GM06990 (cell line): ENCODE results near the gene ACTL8.

Experiments used
- DNase-seq: peaks from one replicate; pipeline ENCODE4 v3.0.0-alpha.2; 2011; ENCODE audit not compliant: insufficient read length; ENCODE audit errors: extremely low read depth
- H3K27me3 ChIP-seq: replicated peaks from 2 replicates; pipeline ENCODE4 v1.6.0; 2011; ENCODE audit warnings: low read length; ENCODE audit not compliant: control insufficient read depth, insufficient read depth
- H3K36me3 ChIP-seq: 2 replicates; pipeline ENCODE4 v1.5.1; 2011; ENCODE audit warnings: low read length; ENCODE audit not compliant: control insufficient read depth, insufficient read depth
- H3K4me3 ChIP-seq: replicated peaks from 2 replicates; pipeline ENCODE4 v1.5.1; 2011; ENCODE audit warnings: low read depth, mild to moderate bottlenecking, control low read depth, low read length
- TF ChIP-seq, protein P1 (sequence below): IDR thresholded peaks from 2 replicates; pipeline ENCODE4 v1.5.1; 2011; ENCODE audit warnings: low read length, control low read depth, mild to moderate bottlenecking, inconsistent platforms; ENCODE audit not compliant: insufficient read depth, poor library complexity, severe bottlenecking

ACTL8 gene

GRCh38 chr1:17874710-17875109 lies 119.6 kb downstream of the ACTL8 start:
- TF ChIP-seq, protein P1, sequence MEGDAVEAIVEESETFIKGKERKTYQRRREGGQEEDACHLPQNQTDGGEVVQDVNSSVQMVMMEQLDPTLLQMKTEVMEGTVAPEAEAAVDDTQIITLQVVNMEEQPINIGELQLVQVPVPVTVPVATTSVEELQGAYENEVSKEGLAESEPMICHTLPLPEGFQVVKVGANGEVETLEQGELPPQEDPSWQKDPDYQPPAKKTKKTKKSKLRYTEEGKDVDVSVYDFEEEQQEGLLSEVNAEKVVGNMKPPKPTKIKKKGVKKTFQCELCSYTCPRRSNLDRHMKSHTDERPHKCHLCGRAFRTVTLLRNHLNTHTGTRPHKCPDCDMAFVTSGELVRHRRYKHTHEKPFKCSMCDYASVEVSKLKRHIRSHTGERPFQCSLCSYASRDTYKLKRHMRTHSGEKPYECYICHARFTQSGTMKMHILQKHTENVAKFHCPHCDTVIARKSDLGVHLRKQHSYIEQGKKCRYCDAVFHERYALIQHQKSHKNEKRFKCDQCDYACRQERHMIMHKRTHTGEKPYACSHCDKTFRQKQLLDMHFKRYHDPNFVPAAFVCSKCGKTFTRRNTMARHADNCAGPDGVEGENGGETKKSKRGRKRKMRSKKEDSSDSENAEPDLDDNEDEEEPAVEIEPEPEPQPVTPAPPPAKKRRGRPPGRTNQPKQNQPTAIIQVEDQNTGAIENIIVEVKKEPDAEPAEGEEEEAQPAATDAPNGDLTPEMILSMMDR, result no peak
- H3K36me3 ChIP-seq, result no peaks in the 10 kb centered on the region
- peaks cover 1% of the 10 kb centered on the region; the same call in 1 of the 2 replicates for H3K27me3 ChIP-seq
- DNase-seq, result no peak
- H3K4me3 ChIP-seq, result no peak overlapping the region

GRCh38 chr1:17875171-17875881 lies 120.2 kb downstream of the ACTL8 start:
- Histone ChIP-seq H3K36me3 (no peaks in the 10 kb centered on the region), H3K27me3 (peaks cover 1% of the 10 kb centered on the region; the same call in 1 of the 2 replicates), H3K4me3 (no peak overlapping the region)
- TF ChIP-seq, protein P1, result no peak
- DNase-seq, result no peak

DNA sequence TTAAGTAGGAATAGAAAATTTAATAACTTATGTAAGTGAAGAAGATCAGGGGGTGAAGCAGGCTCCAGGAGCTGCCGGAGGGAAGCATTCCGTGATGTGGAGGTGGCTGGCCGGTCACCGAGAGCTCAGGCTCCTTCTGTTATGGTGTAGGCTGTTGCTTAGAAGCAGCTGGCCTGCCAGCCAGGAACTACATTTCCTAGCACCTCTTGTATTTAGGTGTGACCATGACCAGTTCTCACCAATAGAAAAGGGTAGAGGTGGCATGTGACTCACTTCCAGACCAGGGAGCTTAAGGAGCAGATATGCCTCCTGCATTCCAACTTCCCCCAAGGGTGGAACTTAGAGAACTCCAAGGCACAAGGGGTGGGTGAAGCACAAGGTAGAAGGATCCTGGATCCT lies 120.7 kb downstream of the ACTL8 start:
- TF ChIP-seq, protein P1, result no peak
- peaks cover 1% of the 10 kb centered on the region; the same call in 1 of the 2 replicates for H3K27me3 ChIP-seq
- no peak for DNase-seq
- H3K36me3 ChIP-seq, result no peaks in the 10 kb centered on the region
- H3K4me3 ChIP-seq, result no peak overlapping the region
